Esophagus squamous epithelium (tissue), 4 donors: ENCODE results near the gene SOX12.
"Not testable (repeated sequence)": the region's sequence is repeated elsewhere in the genome, so short reads cannot be mapped to it uniquely, and the experiment has no call there.

Source experiments
- CTCF ChIP-seq, 6 experiments: fragments of 450-650 bp in 4 of 6; fragments of 200-600 bp in 2 of 6; sonication (generic) in 2 of 6; IDR thresholded peaks; one replicate each; pipeline ENCODE4 v1.5.1; 2016 to 2019; ENCODE audit warnings: antibody characterized with exemption in 6 of 6, mild to moderate bottlenecking in 4 of 6, moderate library complexity in 4 of 6
- POLR2A ChIP-seq, 4 donors: fragments of 450-650 bp; IDR thresholded peaks; one replicate each; pipeline ENCODE4 v1.6.1; 2017; ENCODE audit warnings: antibody characterized with exemption in 4 of 4, mild to moderate bottlenecking in 4 of 4, moderate library complexity in 3 of 4

GRCh38 chr20:356154-356553, 30.8 kb downstream of the SOX12 start:
- TF ChIP-seq POLR2A, CTCF (IDR thresholded peaks at IDR 0.05): not testable (repeated sequence)
